Measurements from ENCODE around the gene GLTPD2. TPM values are rescaled to one million over a fixed set of nuclear protein-coding genes. Genes with fewer than 3 reads are reported as not detected.
A peak's percentile ranks its signal among the peaks of the same experiment; 100 is the strongest.

GLTPD2 gene
- total and polyA plus RNA-seq, 2 experiments from 2014 or later: 40.1 to 100.0 TPM

GRCh38 chr17:4766723-4767122 is 22.0 kb upstream of the GLTPD2 start:
- Histone ChIP-seq H3K27ac (no peak overlapping the region), H3K9me3 (ENCODE audit: low read depth) (no peaks in the 10 kb centered on the region), H3K27me3 (no peaks in the 10 kb centered on the region), H3K4me1 (ENCODE audit: insufficient read depth) (peaks cover 3% of the 10 kb centered on the region), H3K79me2 (no peaks in the 10 kb centered on the region), H3K4me2 (no peak overlapping the region), H3K36me3 (replicated peaks; ENCODE audit: insufficient read depth, low read depth) (no peaks in the 10 kb centered on the region), H3K4me3 (no peak overlapping the region), H2AFZ (no peak overlapping the region), H3K9me2 (replicated peaks; ENCODE audit: insufficient read depth) (no peaks in the 10 kb centered on the region), H4K20me1 (ENCODE audit: insufficient read depth, poor library complexity, severe bottlenecking) (no peaks in the 10 kb centered on the region)
- no peak for DNase-seq (ENCODE audit: low spot score)
- 97% methylated on average over 9 of the region's 9 CpGs for WGBS (ENCODE audit: low lambda C conversion rate, missing lambda C conversion rate)
- TF ChIP-seq EZH2 (IDR thresholded peaks at IDR 0.05; ENCODE audit: borderline replicate concordance): no peak

GRCh38 chr17:4768298-4768697 is 20.5 kb upstream of the GLTPD2 start:
- TF ChIP-seq EZH2 (IDR thresholded peaks at IDR 0.05; ENCODE audit: borderline replicate concordance) (no peak), EZH2phosphoT487 (IDR thresholded peaks at IDR 0.05; ENCODE audit: low read depth, severe bottlenecking, unreplicated experiment) (no peak), CTCF (IDR thresholded peaks at IDR 0.05; ENCODE audit: poor library complexity) (no peak)
- 86% methylated on average over 6 of the region's 6 CpGs for WGBS (ENCODE audit: low lambda C conversion rate, missing lambda C conversion rate)
- H3K4me1 ChIP-seq (ENCODE audit: insufficient read depth): peaks cover 9% of the 10 kb centered on the region
- H3K36me3 ChIP-seq (replicated peaks; ENCODE audit: insufficient read depth, low read depth): no peaks in the 10 kb centered on the region
- no peak overlapping the region for H2AFZ ChIP-seq
- no peaks in the 10 kb centered on the region for H3K27me3 ChIP-seq
- H3K79me2 ChIP-seq: no peaks in the 10 kb centered on the region
- H3K9me2 ChIP-seq (replicated peaks; ENCODE audit: insufficient read depth): no peaks in the 10 kb centered on the region
- no peak overlapping the region for H3K4me3 ChIP-seq
- no peaks in the 10 kb centered on the region for H4K20me1 ChIP-seq (ENCODE audit: insufficient read depth, poor library complexity, severe bottlenecking)
- no peaks in the 10 kb centered on the region for H3K9me3 ChIP-seq (ENCODE audit: low read depth)
- no peak overlapping the region for H3K27ac ChIP-seq
- H3K4me2 ChIP-seq: no peak overlapping the region
- no peak for DNase-seq (ENCODE audit: low spot score)

GRCh38 chr17:4769628-4770027 is 19.1 kb upstream of the GLTPD2 start:
- no peaks in the 10 kb centered on the region for H3K9me2 ChIP-seq (replicated peaks; ENCODE audit: insufficient read depth)
- no peak overlapping the region for H3K4me2 ChIP-seq
- no peak overlapping the region for H2AFZ ChIP-seq
- WGBS (ENCODE audit: low lambda C conversion rate, missing lambda C conversion rate): 89% methylated on average over 2 of the region's 2 CpGs
- H3K4me3 ChIP-seq: no peak overlapping the region
- H3K4me1 ChIP-seq (ENCODE audit: insufficient read depth): peaks cover 9% of the 10 kb centered on the region
- no peaks in the 10 kb centered on the region for H3K36me3 ChIP-seq (replicated peaks; ENCODE audit: insufficient read depth, low read depth)
- no peaks in the 10 kb centered on the region for H3K27me3 ChIP-seq
- TF ChIP-seq EZH2phosphoT487 (IDR thresholded peaks at IDR 0.05; ENCODE audit: low read depth, severe bottlenecking, unreplicated experiment) (no peak), EZH2 (IDR thresholded peaks at IDR 0.05; ENCODE audit: borderline replicate concordance) (no peak), CTCF (IDR thresholded peaks at IDR 0.05; ENCODE audit: poor library complexity) (no peak)
- DNase-seq (ENCODE audit: low spot score): no peak
- H3K27ac ChIP-seq: peak overlapping the region; percentile 66
- no peaks in the 10 kb centered on the region for H3K9me3 ChIP-seq (ENCODE audit: low read depth)
- H4K20me1 ChIP-seq (ENCODE audit: insufficient read depth, poor library complexity, severe bottlenecking): no peaks in the 10 kb centered on the region
- H3K79me2 ChIP-seq: no peaks in the 10 kb centered on the region

GRCh38 chr17:4771519-4772234 is 17.1 kb upstream of the GLTPD2 start, which contains the start of gene TM4SF5:
TSS of gene TM4SF5 (plus strand) at chr17:4771886. CDS start at chr17:4771923, 37 bp downstream.
- H3K9me2 ChIP-seq (replicated peaks; ENCODE audit: insufficient read depth): no peaks in the 10 kb centered on the region
- no peak within 1 kb of the TSS for H3K4me3 ChIP-seq
- DNase-seq (ENCODE audit: low spot score): peak; percentile 81
- no peak within 1 kb of the TSS for H2AFZ ChIP-seq
- peak within 1 kb of the TSS; percentile 62 for H3K4me2 ChIP-seq
- no peaks in the 10 kb centered on the region for H3K27me3 ChIP-seq
- peak within 1 kb of the TSS; percentile 78 for H3K27ac ChIP-seq
- H3K9me3 ChIP-seq (ENCODE audit: low read depth): no peaks in the 10 kb centered on the region
- H3K79me2 ChIP-seq: no peaks in the 10 kb centered on the region
- no peaks in the 10 kb centered on the region for H3K36me3 ChIP-seq (replicated peaks; ENCODE audit: insufficient read depth, low read depth)
- no peaks in the 10 kb centered on the region for H4K20me1 ChIP-seq (ENCODE audit: insufficient read depth, poor library complexity, severe bottlenecking)
- TF ChIP-seq EZH2 (IDR thresholded peaks at IDR 0.05; ENCODE audit: borderline replicate concordance) (no peak), CTCF (IDR thresholded peaks at IDR 0.05; ENCODE audit: poor library complexity) (no peak), EZH2phosphoT487 (IDR thresholded peaks at IDR 0.05; ENCODE audit: low read depth, severe bottlenecking, unreplicated experiment) (no peak)
- H3K4me1 ChIP-seq (ENCODE audit: insufficient read depth): peaks cover 9% of the 10 kb centered on the region
- 68% methylated on average over 13 of the region's 13 CpGs for WGBS (ENCODE audit: low lambda C conversion rate, missing lambda C conversion rate)

Data from hepatocyte (in vitro differentiated cells).